ENCODE measurements around the gene DRD3. TPM values are rescaled to one million over a fixed set of nuclear protein-coding genes. Genes with fewer than 3 reads are reported as not detected.

The DRD3 gene
- total and polyA plus RNA-seq, 4 donors = not detected

- Histone ChIP-seq H3K9me3 (ENCODE audit: control insufficient read depth in 4 of 4, low read length in 3 of 4) (no peaks in the 10 kb centered on the region), H3K4me1 (ENCODE audit: control insufficient read depth in 4 of 4, insufficient read depth in 4 of 4, low read length in 3 of 4) (no peaks in the 10 kb centered on the region), H3K27me3 (ENCODE audit: control insufficient read depth in 4 of 4, insufficient read depth in 4 of 4, low read length in 3 of 4) (no peaks in the 10 kb centered on the region), H3K27ac (ENCODE audit: low read depth in 1 of 2, low read length in 2 of 2) (no peak overlapping the region), H3K9ac (ENCODE audit: low read depth in 1 of 2, low read length in 2 of 2) (no peak overlapping the region), H3K4me3 (ENCODE audit: low read depth in 1 of 3, low read length in 3 of 3) (no peak overlapping the region), H3K36me3 (ENCODE audit: control insufficient read depth in 4 of 4, insufficient read depth in 3 of 4, low read depth in 1 of 4, low read length in 3 of 4) (no peaks in the 10 kb centered on the region)
- 67% methylated on average over 3 of the region's 3 CpGs for WGBS
- TF ChIP-seq ZBTB33 (IDR thresholded peaks at IDR 0.05) (no peak), TAF1 (conservative IDR thresholded peaks at IDR 0.05) (no peak), FOXA1 (IDR thresholded peaks at IDR 0.05) (no peak), YY1 (IDR thresholded peaks at IDR 0.05) (no peak), EGR1 (IDR thresholded peaks at IDR 0.05; ENCODE audit: low read depth in 2 of 2) (no peak), REST (IDR thresholded peaks at IDR 0.05) (no peak), GABPA (IDR thresholded peaks at IDR 0.05 in 1 of 2, conservative IDR thresholded peaks at IDR 0.05 in 1 of 2) (no peak), CTCF (IDR thresholded peaks at IDR 0.05; ENCODE audit: low read depth, low read length, missing input control) (no peak), RAD21 (IDR thresholded peaks at IDR 0.05) (no peak), HNF4A (conservative IDR thresholded peaks at IDR 0.05) (no peak), RXRA (IDR thresholded peaks at IDR 0.05) (no peak)
- no peak for DNase-seq (ENCODE audit: low spot score)
These were observed 83.1 kb downstream of the DRD3 start for GRCh38 chr3:114095796-114096195.

- Histone ChIP-seq H3K9ac (ENCODE audit: low read depth in 1 of 2, low read length in 2 of 2) (no peak overlapping the region), H3K36me3 (ENCODE audit: control insufficient read depth in 4 of 4, insufficient read depth in 3 of 4, low read depth in 1 of 4, low read length in 3 of 4) (no peaks in the 10 kb centered on the region), H3K9me3 (ENCODE audit: control insufficient read depth in 4 of 4, low read length in 3 of 4) (no peaks in the 10 kb centered on the region), H3K4me3 (ENCODE audit: low read depth in 1 of 3, low read length in 3 of 3) (no peak overlapping the region), H3K4me1 (ENCODE audit: control insufficient read depth in 4 of 4, insufficient read depth in 4 of 4, low read length in 3 of 4) (no peaks in the 10 kb centered on the region), H3K27me3 (ENCODE audit: control insufficient read depth in 4 of 4, insufficient read depth in 4 of 4, low read length in 3 of 4) (no peaks in the 10 kb centered on the region), H3K27ac (ENCODE audit: low read depth in 1 of 2, low read length in 2 of 2) (no peak overlapping the region)
- no peak for DNase-seq (ENCODE audit: low spot score)
- TF ChIP-seq SP1 (IDR thresholded peaks at IDR 0.05) (no peak), FOXA1 (IDR thresholded peaks at IDR 0.05) (no peak), REST (IDR thresholded peaks at IDR 0.05) (no peak), TAF1 (conservative IDR thresholded peaks at IDR 0.05) (no peak), HNF4A (conservative IDR thresholded peaks at IDR 0.05) (no peak), ATF3 (IDR thresholded peaks at IDR 0.05) (no peak), MAX (IDR thresholded peaks at IDR 0.05) (no peak), YY1 (IDR thresholded peaks at IDR 0.05) (no peak), EGR1 (IDR thresholded peaks at IDR 0.05; ENCODE audit: low read depth in 2 of 2) (no peak), FOXA2 (IDR thresholded peaks at IDR 0.05) (no peak), CTCF (IDR thresholded peaks at IDR 0.05; ENCODE audit: low read depth, low read length, missing input control) (no peak)
- 61% methylated on average over 2 of the region's 2 CpGs for WGBS
These were observed 85.3 kb downstream of the DRD3 start for GRCh38 chr3:114093596-114093995.

All from liver (tissue), 9 donors.